NCI-H146 (cell line): ENCODE data around the gene LSR.

Experiments used
- DNase-seq: peaks from one replicate; lab custom pipeline; 2025; lab: John Stamatoyannopoulos, UW

The LSR gene, protein sequence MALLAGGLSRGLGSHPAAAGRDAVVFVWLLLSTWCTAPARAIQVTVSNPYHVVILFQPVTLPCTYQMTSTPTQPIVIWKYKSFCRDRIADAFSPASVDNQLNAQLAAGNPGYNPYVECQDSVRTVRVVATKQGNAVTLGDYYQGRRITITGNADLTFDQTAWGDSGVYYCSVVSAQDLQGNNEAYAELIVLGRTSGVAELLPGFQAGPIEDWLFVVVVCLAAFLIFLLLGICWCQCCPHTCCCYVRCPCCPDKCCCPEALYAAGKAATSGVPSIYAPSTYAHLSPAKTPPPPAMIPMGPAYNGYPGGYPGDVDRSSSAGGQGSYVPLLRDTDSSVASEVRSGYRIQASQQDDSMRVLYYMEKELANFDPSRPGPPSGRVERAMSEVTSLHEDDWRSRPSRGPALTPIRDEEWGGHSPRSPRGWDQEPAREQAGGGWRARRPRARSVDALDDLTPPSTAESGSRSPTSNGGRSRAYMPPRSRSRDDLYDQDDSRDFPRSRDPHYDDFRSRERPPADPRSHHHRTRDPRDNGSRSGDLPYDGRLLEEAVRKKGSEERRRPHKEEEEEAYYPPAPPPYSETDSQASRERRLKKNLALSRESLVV

DNA sequence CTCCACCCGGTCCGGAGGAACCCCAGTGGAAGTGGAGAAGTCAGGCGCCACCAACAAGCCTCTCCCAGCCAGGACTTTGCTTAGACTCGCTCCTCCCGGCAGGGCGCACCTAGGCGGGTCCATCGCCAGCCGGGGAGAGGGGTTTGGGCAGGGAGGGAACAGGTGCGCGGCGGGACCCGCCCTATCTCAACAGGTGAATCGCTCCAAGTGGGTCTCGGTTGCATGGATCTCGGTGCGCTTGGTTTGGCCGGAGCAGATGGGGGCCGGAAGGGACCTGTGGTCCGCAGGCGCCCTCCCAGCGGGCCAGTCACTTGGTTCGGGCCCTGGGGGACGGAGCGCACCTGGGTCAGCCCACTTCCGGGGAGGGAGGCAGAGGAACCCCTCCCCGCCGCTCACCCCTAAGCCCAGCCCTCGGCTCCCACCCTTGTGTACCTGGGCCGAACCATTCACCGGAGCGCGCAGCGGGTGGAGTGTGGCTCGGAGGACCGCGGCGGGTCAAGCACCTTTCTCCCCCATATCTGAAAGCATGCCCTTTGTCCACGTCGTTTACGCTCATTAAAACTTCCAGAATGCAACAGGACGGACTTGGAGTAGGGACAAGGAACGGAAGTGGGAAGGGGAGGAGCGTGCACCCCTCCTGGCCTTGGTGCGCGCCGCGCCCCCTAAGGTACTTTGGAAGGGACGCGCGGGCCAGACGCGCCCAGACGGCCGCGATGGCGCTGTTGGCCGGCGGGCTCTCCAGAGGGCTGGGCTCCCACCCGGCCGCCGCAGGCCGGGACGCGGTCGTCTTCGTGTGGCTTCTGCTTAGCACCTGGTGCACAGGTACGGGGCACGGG is at the start of gene LSR:
Gene LSR, plus strand, starts transcription at position 693 of the 836 bp plus-strand sequence. Its CDS starts 21 bp downstream, at position 714.
- DNase-seq, result peak; percentile 98

DNA sequence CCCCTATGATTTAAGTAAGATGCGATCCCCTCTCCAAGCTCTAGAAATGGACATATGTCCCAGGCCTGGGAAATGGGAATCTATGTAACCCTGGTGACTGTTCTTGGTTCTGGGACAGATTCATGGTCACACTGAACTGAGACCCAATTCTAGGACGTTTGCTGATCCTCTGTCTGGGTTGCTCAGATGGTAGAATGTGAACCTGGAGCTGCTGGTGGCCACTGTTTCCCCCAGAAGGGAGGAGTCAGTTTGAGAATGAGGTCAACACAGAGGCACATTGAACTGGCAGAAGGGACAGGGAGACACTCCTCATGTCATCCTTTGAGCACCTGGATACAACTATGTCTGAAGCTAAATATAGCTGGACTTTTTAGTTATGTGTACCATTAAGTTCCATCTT is 49.3 kb upstream of the LSR start:
- no peak for DNase-seq

DNA sequence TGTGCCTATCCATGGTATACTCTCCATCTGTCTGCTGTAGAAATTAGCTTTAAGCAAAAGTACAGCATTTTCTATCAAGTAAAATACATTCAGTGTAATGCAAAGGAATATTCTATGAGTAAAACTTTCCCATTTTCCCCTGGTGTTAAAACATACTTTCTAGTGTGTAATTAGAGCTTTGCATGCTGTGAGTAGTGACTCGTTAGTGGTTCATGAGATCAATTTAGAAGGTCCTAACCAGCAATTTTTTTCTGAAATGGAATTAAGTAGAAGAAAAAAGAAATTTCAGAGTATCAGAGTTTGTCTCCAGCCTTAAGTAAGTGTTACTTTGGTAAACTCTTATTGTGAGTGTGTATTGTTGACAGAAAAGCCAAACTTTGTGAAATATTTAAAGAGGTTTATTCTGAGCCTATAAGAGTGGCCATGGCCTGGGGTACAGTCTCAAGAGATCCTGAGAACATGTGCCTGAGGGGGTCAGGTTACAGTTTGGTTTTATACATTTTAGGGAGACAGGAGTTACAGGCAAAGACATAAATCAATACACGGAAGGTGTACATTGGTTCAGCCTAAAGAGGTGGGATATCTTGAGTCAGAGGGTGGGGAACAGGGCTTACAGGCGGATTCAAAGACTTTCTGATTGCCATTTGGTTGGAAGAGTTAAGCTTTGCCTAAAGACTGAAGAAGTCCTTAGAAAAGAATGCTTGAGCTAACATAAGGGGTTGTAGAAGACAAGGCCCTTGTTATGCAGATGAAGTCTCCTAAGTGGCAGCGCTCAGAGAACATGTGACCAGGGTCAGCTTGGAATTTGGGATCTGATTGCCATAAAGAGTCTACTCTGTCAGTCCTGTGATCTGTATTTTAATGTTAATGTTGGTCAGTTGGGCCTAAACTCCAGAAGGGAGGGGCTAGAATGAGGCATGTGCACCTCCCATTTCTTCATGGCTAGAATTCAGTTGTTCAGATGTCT is 45.8 kb upstream of the LSR start:
- DNase-seq, result no peak

DNA sequence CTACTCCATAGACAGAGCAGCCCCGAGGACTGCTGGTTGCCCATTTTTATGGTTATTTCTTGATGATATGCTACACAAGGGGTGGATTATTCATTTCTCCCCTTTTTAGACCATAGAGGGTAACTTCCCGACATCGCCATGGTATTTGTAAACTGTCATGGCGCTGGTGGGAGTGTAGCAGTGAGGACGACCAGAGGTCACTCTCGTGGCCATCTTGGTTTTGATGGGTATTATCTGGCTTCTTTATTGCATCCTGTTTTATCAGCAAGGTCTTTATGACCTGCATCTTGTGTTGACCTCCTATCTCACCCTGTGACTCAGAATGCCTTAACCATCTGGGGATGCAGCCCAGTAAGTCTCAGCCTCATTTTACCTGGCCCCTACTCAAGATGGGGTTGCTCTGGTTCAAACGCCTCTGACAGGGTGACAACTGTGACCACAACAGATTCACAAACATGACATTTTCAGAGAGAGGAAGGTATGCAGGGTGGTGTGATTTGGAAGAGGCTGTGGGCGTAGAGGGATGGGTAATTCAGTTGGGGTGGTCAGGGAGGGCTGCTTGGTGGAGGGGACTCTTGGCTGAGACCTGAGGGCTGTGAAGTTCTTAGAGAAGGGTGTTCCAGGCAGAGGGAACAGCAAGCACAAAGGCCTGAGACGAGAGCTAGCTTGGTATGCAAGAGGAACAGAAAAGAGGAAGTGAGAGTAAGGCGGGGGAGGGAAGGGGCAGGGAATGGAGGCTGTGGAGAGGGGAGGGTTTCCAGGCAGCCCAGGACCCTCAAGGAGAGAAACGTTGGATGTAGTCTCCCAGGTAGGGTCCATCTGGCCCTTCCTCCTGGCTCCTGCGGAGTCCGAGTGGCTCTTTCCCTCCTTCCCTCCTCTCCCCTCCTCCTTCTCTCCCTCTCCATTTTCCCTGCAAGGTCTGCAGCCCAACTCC is 43.7 kb upstream of the LSR start:
- no peak for DNase-seq

DNA sequence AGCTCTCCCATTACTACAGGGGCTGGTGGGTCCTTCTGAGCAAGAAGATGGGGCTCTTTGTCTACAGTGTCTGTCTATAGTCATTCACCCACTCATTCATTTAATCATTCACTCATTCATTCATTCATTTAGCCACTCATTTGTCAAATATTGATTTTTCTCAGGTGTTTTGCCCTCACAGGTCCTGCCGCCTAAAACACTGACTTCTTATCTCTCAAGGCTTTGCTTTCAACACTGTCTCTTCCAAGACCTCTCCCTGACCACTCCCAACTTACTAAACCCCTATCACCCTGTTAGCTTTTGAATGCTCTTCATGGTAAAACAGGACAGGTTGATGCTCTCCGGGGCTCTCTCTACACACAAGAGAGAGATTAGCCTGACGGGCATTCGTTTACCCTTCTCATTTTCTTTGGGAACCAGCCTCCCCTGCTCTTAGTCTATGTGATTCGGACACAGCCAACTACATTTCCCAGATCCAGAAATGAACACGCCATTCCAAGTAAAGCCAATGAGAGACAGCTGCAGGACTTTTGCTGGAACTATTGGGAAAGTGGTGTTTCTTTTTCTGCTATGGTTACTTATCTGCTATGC is 43.0 kb upstream of the LSR start:
- no peak for DNase-seq

DNA sequence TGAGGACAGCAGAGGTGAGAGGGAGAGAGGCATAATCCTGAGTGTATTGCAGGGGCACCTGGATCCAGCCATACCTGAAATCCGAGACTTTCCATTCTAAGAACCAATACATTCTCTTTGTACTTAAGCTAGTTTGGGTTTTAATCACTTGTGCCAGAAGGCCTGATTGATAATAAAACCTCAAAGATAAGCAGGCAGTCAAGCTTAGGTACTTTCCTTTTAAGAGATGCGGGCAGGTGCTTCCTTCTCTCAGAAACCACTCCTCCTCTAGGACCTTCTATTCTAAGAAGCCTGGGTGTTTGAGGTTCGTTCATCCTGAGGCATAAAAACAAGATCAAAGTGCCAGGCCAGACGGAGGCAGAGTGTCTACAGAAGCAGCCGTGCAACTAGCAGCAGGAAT is 42.4 kb upstream of the LSR start:
- no peak for DNase-seq

DNA sequence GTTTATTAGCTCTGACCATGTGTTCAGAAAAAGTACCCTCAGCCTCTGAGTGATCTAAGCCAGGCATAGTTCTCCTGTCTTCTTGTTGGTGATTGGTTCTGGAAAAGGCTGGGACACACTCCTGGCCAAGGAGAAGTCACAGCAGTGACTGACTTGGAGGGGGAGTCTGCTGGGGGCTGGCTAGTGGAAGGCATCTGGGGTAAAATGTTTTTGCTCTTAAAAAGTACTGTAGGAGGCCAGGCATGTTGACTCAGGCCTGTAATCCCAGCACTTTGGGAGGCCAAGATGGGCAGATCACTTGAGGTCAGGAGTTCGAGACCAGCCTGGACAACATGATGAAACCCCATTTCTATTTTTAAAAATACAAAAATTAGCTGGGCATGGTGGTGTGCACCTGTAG is 41.9 kb upstream of the LSR start:
- DNase-seq, result no peak

DNA sequence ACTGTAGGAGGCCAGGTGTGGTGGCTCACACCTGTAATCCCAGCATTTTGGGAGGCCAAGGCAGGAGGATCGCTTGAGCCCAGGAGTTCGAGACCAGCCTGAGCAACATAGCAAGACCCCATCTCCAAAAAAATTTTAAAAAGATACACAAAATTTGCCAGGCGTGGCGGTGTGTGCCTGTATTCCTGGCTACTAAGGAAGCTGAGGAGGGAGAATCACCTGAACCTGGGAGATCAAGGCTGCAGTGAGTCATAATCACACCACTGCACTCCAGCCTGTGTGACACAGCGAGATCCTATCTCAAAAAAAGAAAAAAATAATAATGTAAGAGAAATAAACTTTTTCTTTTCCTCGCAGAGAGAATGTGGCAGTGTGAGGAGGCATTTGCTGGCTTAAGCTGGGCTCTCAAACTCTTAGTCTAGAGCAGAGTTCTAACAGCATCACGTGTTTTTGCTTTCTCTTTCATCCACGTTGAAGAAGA is 41.4 kb upstream of the LSR start:
- DNase-seq, result no peak

DNA sequence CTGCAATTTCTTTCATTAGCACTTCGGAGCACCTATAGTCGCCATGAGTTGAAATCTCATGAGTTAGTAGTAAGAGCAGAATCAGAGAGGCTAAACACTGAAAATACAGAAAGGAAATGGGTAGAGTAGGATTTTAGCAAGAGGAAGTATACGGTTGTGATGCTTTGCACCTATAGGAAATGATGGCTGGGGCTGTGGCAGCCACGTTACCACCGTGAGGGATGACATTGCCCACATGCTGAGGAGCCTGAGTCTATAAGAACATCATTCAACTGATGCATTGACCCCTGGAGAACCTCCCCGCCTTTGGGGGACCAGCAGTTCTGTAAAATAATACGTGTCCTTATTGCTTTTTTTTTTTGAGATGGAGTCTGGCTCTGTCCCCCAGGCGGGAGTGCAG is 40.7 kb upstream of the LSR start:
- no peak for DNase-seq

DNA sequence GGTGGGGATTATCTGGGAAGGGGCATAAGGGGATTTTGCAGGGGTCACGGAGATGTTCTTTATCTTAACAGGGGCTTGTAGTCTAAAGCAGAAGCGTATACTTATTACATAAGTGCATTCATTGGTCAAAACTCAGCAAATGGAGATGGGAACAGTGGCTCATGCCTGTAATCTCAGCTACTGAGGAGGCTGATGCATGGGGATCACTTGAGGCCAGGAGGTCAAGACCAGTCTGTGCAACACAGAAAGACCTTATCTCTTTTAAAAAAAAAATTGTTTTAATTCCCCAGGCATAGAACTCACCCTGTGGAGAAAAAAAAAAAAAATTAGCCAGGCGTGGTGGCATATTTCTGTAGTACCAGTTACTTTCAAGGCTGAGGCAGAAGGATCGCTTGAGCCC is 39.2 kb upstream of the LSR start:
- no peak for DNase-seq

DNA sequence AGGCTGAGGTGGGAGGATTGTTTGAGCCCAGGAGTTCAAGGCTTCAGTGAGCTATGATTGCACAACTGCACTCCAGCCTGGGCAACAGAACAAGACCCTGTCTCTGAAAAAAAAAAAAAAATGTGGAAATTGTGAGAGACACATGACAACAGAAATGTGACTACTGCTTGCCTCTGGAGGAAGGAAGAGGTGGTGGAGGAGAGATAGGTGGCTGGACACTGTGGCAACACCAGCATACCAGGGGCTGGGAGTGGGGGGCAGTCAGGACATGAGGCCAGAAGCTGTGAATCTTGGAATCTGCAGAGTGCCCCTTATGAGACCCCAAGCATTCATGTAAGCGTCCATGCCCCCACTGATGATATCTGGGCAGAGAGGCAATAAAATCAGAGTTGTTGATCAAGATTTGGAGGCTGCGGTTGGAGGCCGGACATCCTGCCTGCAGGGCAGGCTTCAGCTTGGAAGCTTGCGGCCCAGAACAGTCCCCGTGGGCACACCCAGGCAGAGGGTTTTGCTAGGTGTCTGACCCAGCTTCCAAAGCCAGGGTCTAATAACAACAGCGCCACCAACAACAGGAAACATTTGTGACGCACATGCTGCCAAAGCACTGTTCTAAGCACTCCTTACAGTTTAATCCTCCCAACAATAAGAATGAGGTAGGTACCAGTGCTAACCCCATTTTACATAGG is 37.1 kb upstream of the LSR start:
- DNase-seq, result no peak

DNA sequence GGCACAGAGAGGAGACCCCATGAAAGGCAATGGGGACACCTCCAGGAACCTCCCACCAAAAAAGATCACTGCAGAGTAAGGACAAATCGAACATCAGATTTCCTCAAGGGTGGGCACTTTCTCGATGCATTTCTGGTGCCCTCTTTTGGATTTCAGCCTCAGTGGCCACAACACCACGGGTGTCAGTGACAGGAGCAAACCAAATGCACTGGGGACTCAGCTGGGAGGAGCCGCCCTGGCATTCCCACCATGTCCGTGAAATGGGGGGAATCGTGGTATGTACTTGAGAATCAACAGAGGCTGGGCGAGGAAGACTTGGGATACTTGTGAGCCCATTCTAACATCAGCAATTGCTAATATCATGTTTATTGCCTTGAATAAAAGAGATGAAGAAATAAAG is 36.6 kb upstream of the LSR start:
- no peak for DNase-seq

DNA sequence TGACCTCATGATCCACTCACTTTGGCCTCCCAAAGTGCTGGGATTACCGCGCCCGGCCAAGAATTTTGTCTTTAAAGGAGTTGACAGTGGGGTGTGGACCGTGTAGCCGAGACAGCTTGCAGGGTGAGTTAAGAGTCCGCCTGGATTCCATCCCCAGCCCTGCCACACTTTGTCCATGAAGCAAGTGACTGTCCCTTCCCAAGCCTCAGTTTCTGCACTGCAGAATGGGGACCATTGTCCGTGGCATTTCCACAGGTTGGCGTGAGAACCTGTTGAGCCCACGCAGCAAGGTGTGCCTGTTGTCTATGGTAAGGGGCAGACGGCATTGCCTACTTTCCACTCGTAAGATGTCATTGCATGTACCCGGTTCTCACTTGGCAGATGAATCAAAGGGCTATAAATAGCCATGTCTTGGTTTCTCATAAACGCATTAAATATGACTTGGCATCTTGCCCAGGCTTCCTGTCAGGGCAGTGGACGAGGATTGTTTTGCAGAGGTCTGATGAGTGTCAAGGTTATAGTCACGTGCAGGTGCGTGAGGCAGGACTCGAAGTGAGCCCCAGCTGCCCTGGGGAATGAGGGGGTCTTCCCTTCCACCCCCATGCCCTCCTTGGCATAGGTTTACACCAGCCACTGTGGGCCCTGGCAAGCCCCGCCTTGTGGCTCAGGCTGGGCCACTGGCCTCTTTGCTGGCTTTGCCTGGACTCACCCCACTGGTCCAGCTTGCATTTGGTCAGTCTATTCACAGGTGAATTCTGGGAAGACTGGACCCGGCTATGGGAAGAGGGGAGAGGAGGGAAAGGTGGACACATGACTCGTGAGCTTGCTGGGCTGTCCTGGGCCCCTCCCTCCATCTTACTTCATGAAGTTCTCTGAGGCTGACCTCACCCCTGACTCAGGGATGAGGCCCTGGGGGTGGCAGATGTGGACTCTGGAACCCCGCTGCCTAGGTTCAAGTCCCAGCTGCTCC is 34.9 kb upstream of the LSR start:
- DNase-seq, result peak; percentile 82

DNA sequence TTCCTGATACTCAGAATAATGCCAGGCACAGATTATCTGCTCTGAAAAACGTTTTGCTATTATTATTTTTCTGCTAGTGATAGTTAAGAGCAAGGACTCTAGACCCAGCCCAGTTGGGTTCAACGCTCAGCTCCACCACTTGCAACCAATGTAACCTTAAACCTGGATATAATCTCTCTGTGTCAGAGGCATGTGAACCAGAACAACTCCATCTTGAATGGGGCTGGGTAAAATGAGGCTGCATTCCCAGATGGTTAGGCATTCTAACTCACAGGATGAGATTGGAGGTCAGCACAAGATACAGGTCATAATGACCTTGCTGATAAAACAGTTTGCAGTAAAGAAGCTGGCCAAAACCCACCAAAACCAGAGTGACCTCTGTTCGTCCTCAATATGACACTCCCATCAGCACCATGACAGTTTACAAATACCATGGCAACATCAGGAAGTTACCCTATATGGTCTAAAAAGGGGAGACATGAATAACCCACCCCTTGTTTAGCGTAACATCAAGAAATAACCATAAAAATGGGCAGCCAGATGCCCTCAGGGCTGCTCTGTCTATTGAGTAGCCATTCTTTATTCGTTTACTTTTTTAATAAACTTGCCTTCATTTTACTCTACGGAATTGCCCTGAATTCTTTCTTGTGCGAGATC is 33.9 kb upstream of the LSR start:
- no peak for DNase-seq

DNA sequence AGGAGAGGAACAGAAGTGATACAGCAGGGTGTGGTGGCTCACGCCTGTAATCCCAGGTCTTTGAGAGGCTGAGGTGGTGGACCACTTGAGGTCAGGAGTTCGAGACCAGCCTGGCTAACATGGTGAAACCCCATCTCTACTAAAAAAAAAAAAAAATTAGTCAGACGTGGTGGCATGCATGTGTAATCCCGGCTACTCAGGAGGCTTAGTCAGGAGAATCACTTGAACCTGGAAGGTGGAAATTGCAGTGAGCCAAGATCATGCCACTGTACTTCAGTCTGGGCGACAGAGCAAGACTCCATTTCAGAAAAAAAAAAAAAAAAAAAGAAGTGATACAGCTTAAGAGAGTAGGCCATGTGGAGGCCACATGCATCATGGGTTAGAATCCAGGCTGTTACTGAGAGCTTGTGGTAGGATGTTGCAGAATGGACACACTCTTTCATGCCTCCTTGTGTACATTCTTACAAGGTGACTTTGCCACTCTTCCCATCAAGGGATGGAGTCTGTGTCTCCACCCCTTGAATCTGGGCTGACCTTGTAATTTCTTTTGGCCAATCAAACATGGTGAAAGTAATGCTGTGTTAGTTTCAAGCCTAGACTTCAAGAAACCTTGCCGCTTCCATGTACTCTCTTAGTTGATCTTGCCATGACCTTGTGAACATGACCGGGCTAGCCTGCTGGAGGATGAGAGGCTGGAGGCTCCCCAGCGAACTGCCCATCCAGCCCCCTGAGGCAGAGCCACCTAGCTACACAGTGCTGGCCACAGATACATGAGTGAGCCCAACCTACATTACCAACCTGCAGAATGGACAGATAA is 32.6 kb upstream of the LSR start:
- DNase-seq, result no peak

DNA sequence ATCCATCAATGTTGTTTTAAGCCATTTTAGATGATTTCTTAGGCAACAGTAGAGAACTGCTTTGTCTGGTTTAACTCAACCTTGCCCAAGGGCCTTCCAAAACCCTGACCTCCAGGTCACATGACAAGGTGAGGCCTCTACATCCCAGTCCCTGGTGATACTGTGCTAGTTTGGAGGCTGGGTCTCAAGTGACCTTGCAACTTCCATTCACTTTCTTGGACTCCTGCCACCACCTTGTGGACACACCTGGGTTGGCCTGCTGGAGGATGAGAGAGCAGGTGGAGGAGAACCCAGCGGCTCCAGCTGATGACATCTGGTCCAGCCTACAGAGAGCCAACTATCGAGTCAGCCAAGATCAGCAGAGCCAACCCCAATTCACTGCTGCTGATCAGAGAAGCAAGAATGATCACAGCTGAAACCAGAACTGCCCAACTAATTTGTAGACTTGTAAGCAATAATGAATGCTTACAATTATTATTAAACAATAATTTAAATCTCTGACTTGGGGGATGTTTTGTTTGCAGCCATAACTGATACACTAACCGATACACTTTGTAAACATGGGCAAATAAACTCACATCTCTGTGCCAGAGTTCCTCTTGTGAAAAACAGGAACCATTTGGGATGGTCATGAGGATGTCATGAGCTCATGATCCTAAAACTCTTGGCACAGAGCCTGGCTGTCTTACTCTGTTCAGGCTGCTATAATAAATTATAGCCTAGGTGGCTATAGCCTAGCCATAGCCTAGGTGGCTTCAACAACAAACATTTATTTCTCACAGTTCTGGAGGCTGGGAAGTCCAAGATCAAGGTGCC is 31.8 kb upstream of the LSR start:
- peak; percentile 11 for DNase-seq
